NB4 (cell line): ENCODE data around the gene TMTC3.

Experiments
- DNase-seq: peaks from one replicate; pipeline ENCODE4 v3.0.0; 2010; ENCODE audit warnings: low read depth
- H3K4me3 ChIP-seq: one replicate; pipeline ENCODE4 v1.5.1; 2011; ENCODE audit warnings: mild to moderate bottlenecking, low read depth, low read length, moderate library complexity
- CTCF ChIP-seq: IDR thresholded peaks from one replicate; pipeline ENCODE4 v1.5.1; 2012; ENCODE audit warnings: low read depth, low read length
- MAX ChIP-seq: IDR thresholded peaks from 2 replicates; pipeline ENCODE4 v1.6.1; 2011; ENCODE audit warnings: low read depth, low read length
- MYC ChIP-seq: IDR thresholded peaks from 2 replicates; pipeline ENCODE4 v1.6.1; 2011; ENCODE audit warnings: low read depth, low read length
- POLR2A ChIP-seq: IDR thresholded peaks from 2 replicates; pipeline ENCODE4 v1.6.1; 2011; ENCODE audit warnings: mild to moderate bottlenecking; ENCODE audit not compliant: insufficient read length; ENCODE audit errors: extremely low read depth

The TMTC3 gene

GRCh38 chr12:88153959-88154358 is 11.9 kb downstream of the TMTC3 start:
- DNase-seq, result peak; percentile 45
- H3K4me3 ChIP-seq, result no peak overlapping the region
- no peak for TF ChIP-seq POLR2A
- TF ChIP-seq MAX, result no peak
- peak; percentile 8 for TF ChIP-seq CTCF
- no peak for TF ChIP-seq MYC

- DNase-seq, result no peak
- TF ChIP-seq MYC, result no peak
- H3K4me3 ChIP-seq, result no peak overlapping the region
These were observed 14.1 kb downstream of the TMTC3 start for GRCh38 chr12:88156075-88156654.

GRCh38 chr12:88163371-88163770 is 21.3 kb downstream of the TMTC3 start:
- no peak overlapping the region for H3K4me3 ChIP-seq
- no peak for TF ChIP-seq CTCF
- no peak for TF ChIP-seq POLR2A
- TF ChIP-seq MAX, result no peak
- TF ChIP-seq MYC, result no peak
- DNase-seq, result no peak

DNA sequence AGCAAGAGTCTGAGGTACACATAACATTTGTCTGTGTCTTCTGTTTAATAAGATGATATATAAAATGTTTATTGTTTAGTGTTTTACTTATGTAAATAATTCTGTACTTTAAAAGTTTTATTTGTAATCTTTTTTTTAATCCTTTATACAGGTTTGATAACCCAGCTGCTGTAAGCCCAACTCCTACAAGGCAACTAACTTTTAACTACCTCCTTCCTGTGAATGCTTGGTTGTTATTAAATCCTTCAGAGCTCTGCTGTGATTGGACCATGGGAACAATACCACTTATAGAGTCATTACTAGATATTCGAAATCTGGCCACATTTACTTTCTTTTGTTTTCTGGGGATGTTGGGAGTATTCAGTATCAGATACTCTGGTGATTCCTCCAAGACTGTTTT is 24.1 kb downstream of the TMTC3 start:
- H3K4me3 ChIP-seq, result no peak overlapping the region
- no peak for DNase-seq
- TF ChIP-seq MYC, result no peak
- no peak for TF ChIP-seq CTCF
- TF ChIP-seq MAX, result no peak

- H3K4me3 ChIP-seq, result no peak overlapping the region
- TF ChIP-seq MYC, result no peak
- no peak for TF ChIP-seq MAX
- no peak for TF ChIP-seq CTCF
- no peak for TF ChIP-seq POLR2A
- DNase-seq, result no peak
These were observed 25.3 kb downstream of the TMTC3 start for GRCh38 chr12:88167384-88167783.

DNA sequence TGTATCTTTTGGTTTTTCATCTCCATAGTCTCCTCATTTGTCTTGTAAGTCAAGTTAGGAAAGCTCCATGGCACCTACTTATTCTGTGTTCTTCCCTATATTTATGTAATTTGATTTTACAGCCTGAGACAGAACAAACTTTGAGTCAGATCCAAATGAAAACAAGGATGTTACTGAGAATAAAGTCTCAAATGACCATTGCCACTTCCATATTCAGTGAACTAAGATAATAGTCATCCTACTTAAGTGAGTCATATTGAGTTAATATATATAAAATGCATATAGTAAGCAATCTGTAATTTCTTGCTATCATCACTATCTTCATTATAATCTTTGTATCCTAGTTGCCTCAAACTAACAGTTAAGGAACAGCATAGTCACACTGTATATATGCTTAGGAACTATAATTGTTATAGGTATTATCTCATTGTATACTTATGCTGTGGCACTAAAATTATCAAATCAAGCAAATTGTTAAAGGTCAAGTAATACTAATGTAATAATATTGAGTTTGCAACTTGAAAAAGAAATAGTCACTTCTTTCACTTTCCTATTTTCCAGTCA is 30.8 kb downstream of the TMTC3 start:
- no peak overlapping the region for H3K4me3 ChIP-seq
- no peak for DNase-seq
- TF ChIP-seq MYC, result no peak
- TF ChIP-seq CTCF, result no peak
- TF ChIP-seq POLR2A, result no peak
- TF ChIP-seq MAX, result no peak
